Measurements from ENCODE around the gene CARD11.
A peak's percentile ranks its signal among the peaks of the same experiment; 100 is the strongest.

Gene CARD11

GRCh38 chr7:2876031-2876731 lies 167.5 kb downstream of the CARD11 start:
- peak in 17 of 58 donors; percentile 12 to 58 (median 29) for DNase-seq

GRCh38 chr7:2873686-2874551 lies 169.7 kb downstream of the CARD11 start:
- peak in 12 of 58 donors; percentile 14 to 49 (median 26) for DNase-seq

- no peak for DNase-seq
These were observed 170.5 kb downstream of the CARD11 start for GRCh38 chr7:2873146-2873545.

- peak in 11 of 58 donors; percentile 9 to 47 (median 25) for DNase-seq
These were observed 171.3 kb downstream of the CARD11 start for GRCh38 chr7:2872296-2872874.

GRCh38 chr7:2870471-2870931 lies 173.2 kb downstream of the CARD11 start:
- DNase-seq = peak in 5 of 58 donors; percentile 11 to 24 (median 17)

- no peak for DNase-seq
These were observed 173.7 kb downstream of the CARD11 start for GRCh38 chr7:2869981-2870380.

GRCh38 chr7:2866601-2867000 lies 177.1 kb downstream of the CARD11 start:
- no peak for DNase-seq

GRCh38 chr7:2864999-2865670 lies 178.5 kb downstream of the CARD11 start:
- DNase-seq = peak in 45 of 58 donors; percentile 14 to 81 (median 36)

- no peak for DNase-seq
These were observed 179.3 kb downstream of the CARD11 start for GRCh38 chr7:2864204-2864985.

GRCh38 chr7:2863461-2864066 lies 180.1 kb downstream of the CARD11 start:
- DNase-seq = peak in 8 of 58 donors; percentile 6 to 64 (median 29)

GRCh38 chr7:2862831-2863361 lies 180.8 kb downstream of the CARD11 start:
- no peak for DNase-seq

- no peak for DNase-seq
These were observed 182.2 kb downstream of the CARD11 start for GRCh38 chr7:2861509-2861908.

- DNase-seq = no peak
These were observed 183.0 kb downstream of the CARD11 start for GRCh38 chr7:2860627-2861133.

GRCh38 chr7:2859952-2860351 lies 183.7 kb downstream of the CARD11 start:
- no peak for DNase-seq

GRCh38 chr7:2858621-2859020 lies 185.0 kb downstream of the CARD11 start:
- no peak for DNase-seq

- no peak for DNase-seq
These were observed 187.1 kb downstream of the CARD11 start for GRCh38 chr7:2856388-2857169.
